ENCODE measurements around the gene PCSK6. TPM values are rescaled to one million over a fixed set of nuclear protein-coding genes. Genes with fewer than 3 reads are reported as not detected.

The PCSK6 gene
- polyA plus RNA-seq, 1 donor from 2014 or later, result 0.14 TPM

- Mint-ChIP-seq H3K4me1 (peaks cover 4 to 18% (median 5%) of the 10 kb centered on the region in 3 donors), H3K27me3 (peaks cover 42% of the 10 kb centered on the region), H3K36me3 (peaks cover 3% of the 10 kb centered on the region), H3K27ac (no peak overlapping the region), H3K9me3 (no peaks in the 10 kb centered on the region), H3K4me3 (peak overlapping the region in 1 of 4 donors; percentile 30)
These were observed 8.7 kb upstream of the PCSK6 start for GRCh38 chr15:101498076-101498716.

GRCh38 chr15:101497484-101498034 lies 8.1 kb upstream of the PCSK6 start:
- Mint-ChIP-seq H3K27me3 (peaks cover 42% of the 10 kb centered on the region), H3K9me3 (no peaks in the 10 kb centered on the region), H3K27ac (no peak overlapping the region), H3K36me3 (peaks cover 3% of the 10 kb centered on the region), H3K4me1 (peaks cover 4 to 18% (median 5%) of the 10 kb centered on the region in 3 donors), H3K4me3 (no peak overlapping the region)

- Mint-ChIP-seq H3K36me3 (peaks cover 3% of the 10 kb centered on the region), H3K4me3 (peak overlapping the region in 1 of 4 donors; percentile 67), H3K27me3 (peaks cover 45% of the 10 kb centered on the region), H3K4me1 (peaks cover 4 to 18% (median 5%) of the 10 kb centered on the region in 3 donors), H3K9me3 (peaks cover 0 to 2% (median 0%) of the 10 kb centered on the region in 3 donors), H3K27ac (peak overlapping the region in 1 of 3 donors; percentile 77)
These were observed 7.5 kb upstream of the PCSK6 start for GRCh38 chr15:101497017-101497416.

GRCh38 chr15:101496198-101496986 lies 6.9 kb upstream of the PCSK6 start:
- H3K4me1 Mint-ChIP-seq, result peaks cover 3 to 18% (median 5%) of the 10 kb centered on the region in 3 donors
- peaks cover 0 to 2% (median 0%) of the 10 kb centered on the region in 3 donors for H3K9me3 Mint-ChIP-seq
- peaks cover 41% of the 10 kb centered on the region for H3K27me3 Mint-ChIP-seq
- peaks cover 3% of the 10 kb centered on the region for H3K36me3 Mint-ChIP-seq
- H3K4me3 Mint-ChIP-seq, result peak overlapping the region in 1 of 4 donors; percentile 42
- H3K27ac Mint-ChIP-seq, result no peak overlapping the region

GRCh38 chr15:101495334-101496197 lies 6.1 kb upstream of the PCSK6 start:
- Mint-ChIP-seq H3K4me1 (peaks cover 2 to 16% (median 3%) of the 10 kb centered on the region in 3 donors), H3K9me3 (peaks cover 0 to 2% (median 0%) of the 10 kb centered on the region in 3 donors), H3K4me3 (peak overlapping the region in 1 of 4 donors; percentile 60), H3K27me3 (peaks cover 46% of the 10 kb centered on the region), H3K36me3 (peaks cover 2% of the 10 kb centered on the region), H3K27ac (no peak overlapping the region)

- Mint-ChIP-seq H3K36me3 (peaks cover 2% of the 10 kb centered on the region), H3K4me3 (no peak overlapping the region), H3K9me3 (peaks cover 0 to 2% (median 0%) of the 10 kb centered on the region in 3 donors), H3K27ac (no peak overlapping the region), H3K4me1 (peaks cover 0 to 14% (median 5%) of the 10 kb centered on the region in 3 donors), H3K27me3 (peaks cover 43% of the 10 kb centered on the region)
These were observed 4.8 kb upstream of the PCSK6 start for GRCh38 chr15:101494251-101494796.

- peaks cover 0 to 2% (median 0%) of the 10 kb centered on the region in 3 donors for H3K9me3 Mint-ChIP-seq
- H3K4me1 Mint-ChIP-seq, result peaks cover 0 to 14% (median 5%) of the 10 kb centered on the region in 3 donors
- peaks cover 2% of the 10 kb centered on the region for H3K36me3 Mint-ChIP-seq
- no peak overlapping the region for H3K27ac Mint-ChIP-seq
- H3K4me3 Mint-ChIP-seq, result no peak overlapping the region
- peaks cover 43% of the 10 kb centered on the region for H3K27me3 Mint-ChIP-seq
These were observed 3.5 kb upstream of the PCSK6 start for GRCh38 chr15:101492766-101493692.

GRCh38 chr15:101491734-101492640 lies 2.5 kb upstream of the PCSK6 start:
- Mint-ChIP-seq H3K9me3 (peaks cover 0 to 2% (median 0%) of the 10 kb centered on the region in 3 donors), H3K27ac (no peak overlapping the region), H3K36me3 (peaks cover 2% of the 10 kb centered on the region), H3K4me3 (no peak overlapping the region), H3K27me3 (peaks cover 42% of the 10 kb centered on the region), H3K4me1 (peaks cover 0 to 10% (median 5%) of the 10 kb centered on the region in 3 donors)

- Mint-ChIP-seq H3K4me3 (peak overlapping the region in 1 of 4 donors; percentile 71), H3K27ac (no peak overlapping the region), H3K36me3 (peaks cover 2% of the 10 kb centered on the region), H3K27me3 (peaks cover 37% of the 10 kb centered on the region), H3K9me3 (peaks cover 0 to 2% (median 0%) of the 10 kb centered on the region in 3 donors), H3K4me1 (peaks cover 0 to 5% (median 2%) of the 10 kb centered on the region in 3 donors)
These were observed 1.6 kb upstream of the PCSK6 start for GRCh38 chr15:101490922-101491733.

GRCh38 chr15:101490408-101490891 lies 943 bp upstream of the PCSK6 start:
- Mint-ChIP-seq H3K36me3 (peaks cover 2% of the 10 kb centered on the region), H3K4me1 (peaks cover 0 to 2% (median 1%) of the 10 kb centered on the region in 3 donors), H3K4me3 (peak overlapping the region in 2 of 4 donors; percentile 17 to 71), H3K9me3 (peaks cover 0 to 2% (median 0%) of the 10 kb centered on the region in 3 donors), H3K27me3 (peaks cover 37% of the 10 kb centered on the region), H3K27ac (no peak overlapping the region)

GRCh38 chr15:101489237-101489598 lies 289 bp downstream of the PCSK6 start:
- peaks cover 0 to 2% (median 1%) of the 10 kb centered on the region in 3 donors for H3K4me1 Mint-ChIP-seq
- H3K36me3 Mint-ChIP-seq, result no peaks in the 10 kb centered on the region
- no peak overlapping the region for H3K4me3 Mint-ChIP-seq
- H3K27me3 Mint-ChIP-seq, result peaks cover 28% of the 10 kb centered on the region
- H3K9me3 Mint-ChIP-seq, result peaks cover 0 to 2% (median 0%) of the 10 kb centered on the region in 3 donors
- H3K27ac Mint-ChIP-seq, result no peak overlapping the region

All from IgD-negative memory B cell (primary cell).